COR-L47 (cell line): ENCODE data around the gene MSANTD2.
A peak's percentile ranks its signal among the peaks of the same experiment; 100 is the strongest.

Experiments
- DNase-seq: peaks from one replicate; lab custom pipeline; 2025; lab: John Stamatoyannopoulos, UW

MSANTD2 gene

GRCh38 chr11:124800226-124800929 is at the start of gene MSANTD2:
Gene MSANTD2, minus strand, starts transcription at chr11:124800406. Its CDS starts 26 bp downstream, at chr11:124800380.
- peak; percentile 45 for DNase-seq

- no peak for DNase-seq
Measured at GRCh38 chr11:124846070-124846673, 46.0 kb upstream of the MSANTD2 start.

GRCh38 chr11:124844664-124845079 is 44.5 kb upstream of the MSANTD2 start:
- no peak for DNase-seq

- DNase-seq, result no peak
Measured at GRCh38 chr11:124843616-124843910, 43.4 kb upstream of the MSANTD2 start.

GRCh38 chr11:124842305-124842704 is 42.1 kb upstream of the MSANTD2 start:
- no peak for DNase-seq

GRCh38 chr11:124841840-124842239 is 41.6 kb upstream of the MSANTD2 start:
- DNase-seq, result no peak

GRCh38 chr11:124841201-124841600 is 41.0 kb upstream of the MSANTD2 start:
- DNase-seq, result no peak

- DNase-seq, result no peak
Measured at GRCh38 chr11:124840666-124841065, 40.5 kb upstream of the MSANTD2 start.

GRCh38 chr11:124839972-124840621 is 39.9 kb upstream of the MSANTD2 start:
- no peak for DNase-seq

- peak; percentile 26 for DNase-seq
Measured at GRCh38 chr11:124839128-124839971, 39.1 kb upstream of the MSANTD2 start.

- DNase-seq, result no peak
Measured at GRCh38 chr11:124838805-124839127, 38.6 kb upstream of the MSANTD2 start.

- no peak for DNase-seq
Measured at GRCh38 chr11:124837491-124837856, 37.3 kb upstream of the MSANTD2 start.

- no peak for DNase-seq
Measured at GRCh38 chr11:124835918-124836317, 35.7 kb upstream of the MSANTD2 start.

- no peak for DNase-seq
Measured at GRCh38 chr11:124834526-124835180, 34.4 kb upstream of the MSANTD2 start.

- DNase-seq, result no peak
Measured at GRCh38 chr11:124832571-124832970, 32.4 kb upstream of the MSANTD2 start.

GRCh38 chr11:124831897-124832296 is 31.7 kb upstream of the MSANTD2 start:
- no peak for DNase-seq

- no peak for DNase-seq
Measured at GRCh38 chr11:124830749-124831148, 30.5 kb upstream of the MSANTD2 start.

GRCh38 chr11:124829986-124830385 is 29.8 kb upstream of the MSANTD2 start:
- no peak for DNase-seq

GRCh38 chr11:124825876-124826275 is 25.7 kb upstream of the MSANTD2 start:
- no peak for DNase-seq

GRCh38 chr11:124823512-124824376 is 23.5 kb upstream of the MSANTD2 start:
- DNase-seq, result no peak
